GM23248 (cell line): ENCODE measurements around the gene KRT80. TPM values are rescaled to one million over a fixed set of nuclear protein-coding genes. Genes with fewer than 3 reads are reported as not detected.
A peak's percentile ranks its signal among the peaks of the same experiment; 100 is the strongest.

Experiments used
- DNase-seq: peaks from one replicate; pipeline ENCODE4 v3.0.0-alpha.2; 2015
- H2AFZ ChIP-seq: fragments of 200-600 bp; sonication (generic); 2 replicates; pipeline ENCODE4 v1.6.1; 2016; ENCODE audit warnings: antibody characterized with exemption
- H3F3A ChIP-seq: fragments of 200-600 bp; sonication (generic); 2 replicates; pipeline ENCODE4 v1.6.1; 2016; ENCODE audit warnings: mild to moderate bottlenecking, antibody characterized with exemption, mixed run types; ENCODE audit not compliant: insufficient read depth
- H3K27ac ChIP-seq: fragments of 200-600 bp; sonication (generic); 2 replicates; pipeline ENCODE4 v1.5.1; 2016; ENCODE audit warnings: mild to moderate bottlenecking
- H3K27me3 ChIP-seq: fragments of 200-600 bp; sonication (generic); replicated peaks from 2 replicates; pipeline ENCODE4 v1.6.1; 2016; ENCODE audit warnings: mild to moderate bottlenecking; ENCODE audit not compliant: insufficient read depth
- H3K36me3 ChIP-seq: fragments of 200-600 bp; sonication (generic); 2 replicates; pipeline ENCODE4 v1.6.1; 2016; ENCODE audit warnings: low read depth, mild to moderate bottlenecking
- H3K4me1 ChIP-seq: fragments of 200-600 bp; sonication (generic); 2 replicates; pipeline ENCODE4 v1.6.1; 2016; ENCODE audit warnings: mild to moderate bottlenecking; ENCODE audit not compliant: insufficient read depth
- H3K4me2 ChIP-seq: fragments of 200-600 bp; sonication (generic); one replicate; pipeline ENCODE4 v1.6.1; 2016; ENCODE audit warnings: mild to moderate bottlenecking; ENCODE audit not compliant: unreplicated experiment
- H3K4me3 ChIP-seq: fragments of 200-600 bp; sonication (generic); 2 replicates; pipeline ENCODE4 v1.5.1; 2016; ENCODE audit warnings: mild to moderate bottlenecking
- H3K79me2 ChIP-seq: fragments of 200-600 bp; sonication (generic); 2 replicates; pipeline ENCODE4 v1.6.1; 2016; ENCODE audit warnings: mild to moderate bottlenecking; ENCODE audit not compliant: insufficient read depth
- H3K9ac ChIP-seq: fragments of 200-600 bp; sonication (generic); 2 replicates; pipeline ENCODE4 v1.6.1; 2016; ENCODE audit warnings: mild to moderate bottlenecking
- H3K9me2 ChIP-seq: fragments of 200-600 bp; sonication (generic); 2 replicates; pipeline ENCODE4 v1.6.1; 2016; ENCODE audit warnings: mixed run types, mild to moderate bottlenecking, moderate library complexity; ENCODE audit not compliant: insufficient read depth
- H3K9me3 ChIP-seq: fragments of 200-600 bp; sonication (generic); one replicate; pipeline ENCODE4 v1.6.1; 2017; ENCODE audit warnings: low read depth
- H4K20me1 ChIP-seq: fragments of 200-600 bp; sonication (generic); 2 replicates; pipeline ENCODE4 v1.6.0; 2016; ENCODE audit not compliant: insufficient read depth
- EZH2 ChIP-seq: fragments of 200-600 bp; sonication (generic); IDR thresholded peaks from 2 replicates; pipeline ENCODE4 v1.6.1; 2018; ENCODE audit warnings: antibody characterized with exemption, mild to moderate bottlenecking; ENCODE audit not compliant: insufficient read depth, poor library complexity, severe bottlenecking
- EZH2phosphoT487 ChIP-seq: fragments of 200-600 bp; sonication (generic); IDR thresholded peaks from 2 replicates; pipeline ENCODE4 v1.6.1; 2018; ENCODE audit warnings: antibody characterized with exemption, moderate library complexity, mild to moderate bottlenecking, low read depth; ENCODE audit not compliant: insufficient read depth
- WGBS, 2 experiments: methylation state at CpG; one replicate each; pipeline ENCODE4 v1.1.6; 2015 to 2017; ENCODE audit warnings: low lambda C conversion rate in 2 of 2, low coverage in 1 of 2; ENCODE audit errors: missing lambda C conversion rate in 2 of 2; 5-methylcytosine and 5-hydroxymethylcytosine counted together
- in situ Hi-C: fragments of 300-500 bp; cut with MboI; formaldehyde crosslinking; loops from 2 replicates; pipeline ENCODE4 v1.15.0; 2020
- polyA plus RNA-seq: library from polyadenylated mRNA; unstranded; fragments of >200 nt; fragmentation: Nextera tagmentation; extraction: Ambion mirVana; gene quantifications from 2 replicates; pipeline ENCODE4 v1.2.1, GENCODE V29; 2016
- total RNA-seq: library from RNA; depleted of rRNA; stranded (reverse); fragments of >200 nt; shearing (Covaris generic); gene quantifications from 2 replicates; pipeline ENCODE4 v1.2.3, GENCODE V29; 2014; rRNA removed

KRT80 gene
- total and polyA plus RNA-seq, 2 experiments from 2014 or later = 0.65 to 1.3 TPM

DNA sequence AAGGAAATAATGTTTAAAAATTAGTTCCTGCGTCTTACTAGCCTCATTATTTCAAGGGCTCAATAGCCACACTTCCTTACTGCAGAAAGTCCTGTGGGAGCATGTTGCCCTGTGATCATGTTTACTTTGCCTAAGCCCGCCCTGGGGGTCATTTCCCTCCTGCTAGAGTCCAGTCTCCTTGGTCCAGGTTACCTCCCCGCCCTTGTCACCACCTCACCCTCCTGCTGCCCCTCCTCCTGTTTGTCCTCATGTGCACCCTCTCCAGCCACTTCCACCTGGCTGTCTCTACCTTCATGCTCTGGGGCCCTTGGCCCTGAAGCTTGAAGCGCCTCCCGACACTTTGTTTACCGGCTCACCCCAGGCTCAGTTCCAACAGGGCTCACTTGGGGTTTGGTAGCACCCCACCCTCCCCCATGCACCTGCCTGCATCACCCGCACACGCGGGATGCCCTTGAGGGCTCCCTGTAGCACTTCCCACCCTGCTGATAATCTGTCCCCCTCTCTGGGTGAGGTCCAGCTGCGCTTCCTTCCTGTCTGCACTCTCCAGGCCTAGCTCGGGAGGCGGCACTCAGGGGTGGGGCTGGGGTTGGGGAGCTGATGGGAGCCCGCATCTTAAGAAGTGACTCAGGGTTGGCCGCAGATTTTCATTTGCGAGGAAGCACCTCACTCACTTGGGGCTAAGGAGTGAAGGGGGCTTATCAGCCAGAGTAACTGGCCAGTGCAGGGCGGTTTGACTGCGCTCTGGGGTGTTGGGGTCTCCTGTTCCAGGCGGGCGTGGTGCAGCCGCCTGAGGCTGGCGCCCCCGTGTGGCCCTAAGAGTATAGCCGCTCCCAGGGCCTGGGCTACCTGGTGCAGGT, 72.2 kb downstream of the KRT80 start:
- DNase-seq = peak; percentile 40
- H3K36me3 ChIP-seq = no peaks in the 10 kb centered on the region
- no peak overlapping the region for H3K4me2 ChIP-seq
- no peaks in the 10 kb centered on the region for H3K9me3 ChIP-seq
- H3K27ac ChIP-seq = no peak overlapping the region
- no peaks in the 10 kb centered on the region for H3F3A ChIP-seq
- H3K9ac ChIP-seq = no peak overlapping the region
- in situ Hi-C loops = no loop called here
- H2AFZ ChIP-seq = no peak overlapping the region
- H3K4me1 ChIP-seq = no peaks in the 10 kb centered on the region
- 46 to 52% methylated on average over 23 of the region's 23 CpGs for WGBS, 2 experiments
- H3K9me2 ChIP-seq = no peaks in the 10 kb centered on the region
- H4K20me1 ChIP-seq = no peaks in the 10 kb centered on the region
- H3K4me3 ChIP-seq = no peak overlapping the region
- TF ChIP-seq EZH2phosphoT487 = no peak
- TF ChIP-seq EZH2 = no peak
- H3K27me3 ChIP-seq = peaks cover 4% of the 10 kb centered on the region; the same call in 1 of the 2 replicates
- H3K79me2 ChIP-seq = no peaks in the 10 kb centered on the region

Other genes with a start within 250 kb of the KRT80 start
- 16.4 and 17.0 TPM in 2 replicates for gene ACVR1B, start 240.3 kb downstream of the KRT80 start, total RNA-seq
- 2.8 and 3.1 TPM in 2 replicates for gene ACVR1B, start 240.3 kb downstream of the KRT80 start, polyA plus RNA-seq
- 2.2 and 5.9 TPM in 2 replicates for gene TAMALIN, start 185.1 kb downstream of the KRT80 start, total RNA-seq
- not detected in 2 replicates for gene TAMALIN, start 185.1 kb downstream of the KRT80 start, polyA plus RNA-seq
- 12.5 and 13.1 TPM in 2 replicates for gene NR4A1, start 140.6 kb downstream of the KRT80 start, total RNA-seq
- 10.2 and 11.1 TPM in 2 replicates for gene NR4A1, start 140.6 kb downstream of the KRT80 start, polyA plus RNA-seq
- 113 and 139 TPM in 2 replicates for gene ATG101, start 122.0 kb downstream of the KRT80 start, total RNA-seq
- 77.3 and 77.9 TPM in 2 replicates for gene ATG101, start 122.0 kb downstream of the KRT80 start, polyA plus RNA-seq
- gene SMIM41, start 112.3 kb downstream of the KRT80 start, total RNA-seq = not detected in 2 replicates
- not detected in 2 replicates for gene SMIM41, start 112.3 kb downstream of the KRT80 start, polyA plus RNA-seq
- 5.7 and 11.0 TPM in 2 replicates for gene KRT7, start 41.2 kb upstream of the KRT80 start, total RNA-seq
- 14.4 and 17.4 TPM in 2 replicates for gene KRT7, start 41.2 kb upstream of the KRT80 start, polyA plus RNA-seq
- gene KRT86, start 82.6 kb upstream of the KRT80 start, total RNA-seq = 0.11 TPM in 1 of 2 replicates, not detected in the other
- gene KRT86, start 82.6 kb upstream of the KRT80 start, polyA plus RNA-seq = 0.16 and 0.27 TPM in 2 replicates
- gene KRT81, start 99.5 kb upstream of the KRT80 start, total RNA-seq = 0.11 TPM in 1 of 2 replicates, not detected in the other
- 0.34 and 0.95 TPM in 2 replicates for gene KRT81, start 99.5 kb upstream of the KRT80 start, polyA plus RNA-seq
- gene KRT83, start 129.4 kb upstream of the KRT80 start, total RNA-seq = not detected in 2 replicates
- gene KRT83, start 129.4 kb upstream of the KRT80 start, polyA plus RNA-seq = not detected in 2 replicates
- gene KRT85, start 175.5 kb upstream of the KRT80 start, total RNA-seq = not detected in 2 replicates
- gene KRT85, start 175.5 kb upstream of the KRT80 start, polyA plus RNA-seq = not detected in 2 replicates
- not detected in 2 replicates for gene KRT84, start 193.6 kb upstream of the KRT80 start, total RNA-seq
- not detected in 2 replicates for gene KRT84, start 193.6 kb upstream of the KRT80 start, polyA plus RNA-seq
- gene KRT82, start 214.3 kb upstream of the KRT80 start, total RNA-seq = not detected in 2 replicates
- gene KRT82, start 214.3 kb upstream of the KRT80 start, polyA plus RNA-seq = not detected in 2 replicates
- gene KRT75, start 242.4 kb upstream of the KRT80 start, total RNA-seq = not detected in 2 replicates
- not detected in 2 replicates for gene KRT75, start 242.4 kb upstream of the KRT80 start, polyA plus RNA-seq